GM19023 (cell line): ENCODE results near the gene RNU1-2.
"Not testable (repeated sequence)": the region's sequence is repeated elsewhere in the genome, so short reads cannot be mapped to it uniquely, and the experiment has no call there.

Experiments
- ATAC-seq: cut with Tn5 transposase; IDR thresholded peaks from one replicate; pipeline ENCODE4 v1.9.1; 2021; ENCODE audit warnings: mild to moderate bottlenecking, moderate library complexity; ENCODE audit not compliant: unreplicated experiment

RNU1-2 gene

DNA sequence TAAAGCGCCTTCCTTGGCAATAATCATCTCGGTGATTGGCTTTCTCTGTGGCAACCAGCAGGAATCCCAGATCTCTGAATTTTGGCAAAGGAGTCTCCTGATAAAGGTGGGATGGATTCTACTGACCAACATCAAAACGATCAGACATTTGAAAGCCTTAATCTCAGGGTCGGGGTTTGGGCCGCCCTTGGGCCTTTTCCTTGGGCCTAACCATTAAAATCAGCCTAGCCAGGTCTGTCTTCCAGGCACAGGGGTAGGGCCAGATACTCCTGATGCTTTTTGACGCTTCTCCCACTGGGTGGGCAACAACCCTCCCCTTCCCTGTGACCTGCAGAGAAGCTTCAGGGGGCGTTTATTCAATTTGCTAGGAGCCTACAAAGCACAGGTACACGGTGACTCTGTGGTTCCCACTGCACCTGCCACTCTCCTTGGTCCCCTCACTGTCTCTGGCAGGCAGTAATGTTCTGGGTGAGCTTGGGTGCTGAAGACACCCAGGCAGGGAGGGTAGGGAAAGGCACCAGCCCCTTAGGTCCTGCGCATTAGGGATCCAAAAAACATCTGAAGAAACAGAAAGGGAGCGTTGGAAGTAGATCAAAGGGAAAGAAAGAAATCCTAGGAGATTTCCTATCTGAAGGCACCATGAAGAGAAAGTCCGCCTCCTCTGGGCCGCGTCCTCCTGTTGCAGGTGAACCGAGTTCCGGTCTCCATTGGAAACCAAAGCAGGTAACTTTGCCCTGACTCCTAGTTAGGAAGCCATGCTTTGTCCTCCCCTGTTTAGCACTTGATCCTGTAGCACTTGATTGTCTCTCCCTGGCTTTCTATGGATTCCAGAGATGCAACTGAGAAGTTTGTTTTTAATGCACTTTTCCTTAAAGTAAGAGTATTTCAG, 12.3 kb downstream of the RNU1-2 start:
- no peak for ATAC-seq

GRCh38 chr1:16911851-16912721, 16.3 kb downstream of the RNU1-2 start:
- ATAC-seq = not testable (repeated sequence)

GRCh38 chr1:16912742-16913141, 17.0 kb downstream of the RNU1-2 start:
- not testable (repeated sequence) for ATAC-seq

DNA sequence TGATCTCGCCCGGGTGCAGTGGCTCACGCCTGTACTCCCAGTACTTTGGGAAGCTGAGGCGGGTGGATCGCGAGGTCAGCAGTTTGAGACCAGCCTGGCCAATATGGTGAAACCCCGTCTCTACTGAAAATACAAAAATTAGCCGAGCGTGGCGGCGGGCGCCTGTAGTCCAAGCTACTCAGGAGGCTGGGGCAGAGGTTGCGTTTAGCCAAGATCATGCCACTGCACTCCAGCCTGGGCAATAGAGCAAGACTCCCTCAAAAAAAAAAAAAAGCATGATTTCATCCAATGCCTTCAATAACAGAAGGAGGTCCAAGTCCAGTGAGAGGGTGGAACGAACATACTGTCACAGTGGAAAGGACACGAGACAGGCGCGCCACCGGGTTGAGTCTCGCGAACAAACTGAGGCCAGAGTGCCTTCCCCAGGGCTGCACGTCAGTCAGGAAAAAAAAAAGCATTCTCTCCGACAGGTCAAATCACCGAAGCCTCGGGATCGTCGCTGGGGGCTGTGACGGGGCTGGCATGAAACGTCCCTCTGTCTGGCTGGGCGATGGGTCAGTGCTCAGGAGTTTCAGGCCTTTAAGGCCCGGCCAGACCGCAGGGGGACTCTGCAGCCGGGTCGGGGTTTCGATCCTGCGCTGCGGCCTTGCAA, 17.5 kb downstream of the RNU1-2 start:
- no peak for ATAC-seq

DNA sequence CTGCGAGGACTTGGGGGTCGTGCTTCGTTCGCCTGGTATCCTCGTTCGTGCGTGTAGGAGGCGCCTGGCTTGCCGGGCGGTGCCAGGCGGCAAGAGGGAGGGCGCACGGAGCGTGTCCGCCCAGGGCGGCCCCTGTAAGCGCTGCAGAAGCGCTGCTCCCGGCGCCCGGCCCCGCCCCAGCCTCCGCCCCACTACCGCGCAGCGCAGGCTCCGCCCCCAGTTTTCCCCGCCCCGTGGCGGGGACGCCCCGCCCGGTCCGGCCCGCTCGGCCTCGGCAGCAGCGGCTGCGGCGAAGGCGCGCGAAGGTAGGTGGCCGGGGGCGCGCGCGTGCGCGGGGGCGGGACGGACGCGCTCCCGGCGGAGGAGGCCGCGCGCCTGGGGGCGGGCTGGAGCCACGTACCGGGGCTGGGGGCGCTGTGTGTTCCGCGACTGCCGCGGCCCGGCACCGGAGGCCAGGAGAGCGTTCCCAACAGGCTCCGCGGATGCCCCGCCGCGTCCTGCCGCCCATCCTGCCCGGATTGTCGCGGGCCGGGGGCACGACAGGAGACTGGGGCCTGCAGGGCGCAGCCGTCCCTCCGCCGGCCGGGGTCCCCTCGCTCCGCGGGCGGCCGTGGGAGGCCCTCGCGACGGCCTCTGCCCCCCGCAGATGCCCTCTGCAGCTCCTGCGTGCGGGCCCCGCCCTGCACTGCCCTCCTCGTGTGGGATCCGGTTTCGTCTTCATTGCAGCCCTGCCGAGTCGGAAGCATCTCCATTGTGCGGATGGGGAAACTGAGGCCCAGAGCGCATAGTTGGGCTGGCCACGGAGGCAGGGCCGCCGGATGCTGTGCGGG, 18.3 kb downstream of the RNU1-2 start:
- peak; percentile 79 for ATAC-seq

DNA sequence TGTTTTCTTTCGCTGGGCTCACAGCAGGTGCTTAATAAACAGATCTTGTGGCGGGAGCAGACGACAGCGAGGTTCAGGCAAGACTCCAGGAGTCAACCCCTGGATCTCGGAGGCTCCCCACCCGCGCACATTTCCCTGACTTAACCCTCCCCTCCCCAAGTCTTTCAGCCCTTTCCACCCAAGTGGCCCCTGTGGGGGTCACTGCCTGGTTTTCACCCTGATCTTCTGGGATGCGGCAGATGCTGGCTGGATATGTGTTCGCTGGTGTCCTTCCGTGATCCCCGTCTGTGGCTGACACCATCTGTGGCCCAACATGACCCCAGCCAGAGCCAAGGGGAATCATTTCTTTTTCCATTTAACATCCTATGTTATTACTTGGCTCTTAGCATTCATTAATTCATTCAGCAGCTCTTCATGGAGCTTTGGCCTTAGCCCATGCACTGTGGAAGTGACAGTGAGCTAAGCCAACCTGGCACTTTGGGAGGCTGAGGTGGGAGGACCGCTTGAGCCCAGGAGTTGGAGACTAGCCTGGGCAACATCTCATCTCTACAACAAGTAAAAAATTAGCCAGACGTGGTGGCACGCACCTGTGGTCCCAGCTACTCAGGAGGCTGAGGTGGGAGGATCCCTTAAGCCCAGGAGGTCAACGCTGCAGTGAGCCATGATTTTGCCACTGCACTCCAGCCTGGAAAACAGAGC, 19.3 kb downstream of the RNU1-2 start:
- ATAC-seq = not testable (repeated sequence)

GRCh38 chr1:16915627-16915973, 19.8 kb downstream of the RNU1-2 start:
- no peak for ATAC-seq

GRCh38 chr1:16916036-16916880, 20.5 kb downstream of the RNU1-2 start:
- not testable (repeated sequence) for ATAC-seq

DNA sequence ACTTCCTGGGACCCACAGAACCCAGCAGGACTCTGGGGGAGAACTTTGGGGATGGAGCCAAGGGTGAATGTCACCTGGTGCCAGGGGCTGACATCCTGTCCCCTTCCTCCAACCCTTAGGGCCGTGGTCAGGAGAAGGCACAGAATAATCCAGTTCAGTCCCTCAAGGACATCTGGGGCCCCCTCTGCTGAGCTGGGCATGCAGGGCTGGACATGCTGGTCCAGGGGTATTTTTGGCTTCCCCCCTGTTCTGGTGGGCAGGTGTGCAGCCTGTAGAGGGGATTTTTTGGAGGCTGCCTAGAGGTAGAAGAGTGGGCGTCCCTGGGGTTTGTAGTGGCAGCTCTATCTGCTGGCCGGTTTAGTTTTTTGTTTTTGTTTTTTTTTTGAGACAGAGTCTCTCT, 22.6 kb downstream of the RNU1-2 start:
- ATAC-seq = no peak

- not testable (repeated sequence) for ATAC-seq
These were observed 23.3 kb downstream of the RNU1-2 start for GRCh38 chr1:16918936-16919665.

DNA sequence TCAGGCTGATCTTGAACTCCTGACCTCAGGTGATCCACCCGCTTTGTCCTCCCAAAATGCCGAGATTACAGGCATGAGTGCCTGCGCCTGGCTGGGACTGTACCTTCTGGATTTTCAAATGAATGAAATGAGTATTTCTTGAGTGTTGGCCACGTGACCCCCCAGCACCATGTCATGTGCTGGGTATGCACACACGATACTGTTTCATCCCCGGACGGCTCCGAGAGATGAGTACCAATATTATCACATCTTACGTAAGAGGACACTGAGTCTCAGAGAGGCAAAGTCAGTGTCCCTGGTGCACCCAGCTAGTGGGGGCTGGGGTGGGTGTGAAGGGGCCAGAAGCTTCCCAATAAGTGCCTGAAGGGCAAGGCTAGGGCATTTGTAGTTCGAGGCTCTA, 25.2 kb downstream of the RNU1-2 start:
- no peak for ATAC-seq

- no peak for ATAC-seq
These were observed 25.8 kb downstream of the RNU1-2 start, which contains the start of gene CROCC for GRCh38 chr1:16921391-16922185. Gene CROCC (plus strand): TSS chr1:16921931. CDS start chr1:16922019, 88 bp downstream.

- ATAC-seq = no peak
These were observed 26.7 kb downstream of the RNU1-2 start for GRCh38 chr1:16922466-16922865.

DNA sequence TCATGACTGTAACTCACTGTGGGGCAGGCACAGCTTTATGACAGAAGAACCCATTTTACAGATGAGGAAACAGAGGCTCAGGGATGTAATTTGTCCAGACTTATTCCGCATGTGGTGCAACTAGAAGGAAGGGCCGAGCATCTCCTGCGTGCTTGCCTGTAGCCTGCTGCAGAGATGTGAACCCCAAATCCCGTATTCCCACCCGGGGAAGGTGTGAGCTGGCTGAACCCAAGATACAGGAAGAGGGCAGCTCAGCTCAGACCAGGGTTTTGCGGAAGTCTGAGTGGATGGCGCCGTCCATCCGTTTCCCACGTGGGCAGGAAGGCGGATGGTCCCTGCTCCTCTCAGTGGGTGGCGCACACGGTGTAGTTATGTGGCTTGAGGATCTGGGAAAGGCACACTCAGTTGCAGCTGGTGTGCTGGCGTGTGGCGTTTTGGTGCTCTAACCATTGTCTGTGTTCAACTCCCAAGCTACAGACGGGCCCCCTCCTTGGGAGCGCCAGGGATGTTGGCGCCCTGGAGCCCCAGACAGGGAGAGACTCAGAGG, 27.2 kb downstream of the RNU1-2 start:
- no peak for ATAC-seq

DNA sequence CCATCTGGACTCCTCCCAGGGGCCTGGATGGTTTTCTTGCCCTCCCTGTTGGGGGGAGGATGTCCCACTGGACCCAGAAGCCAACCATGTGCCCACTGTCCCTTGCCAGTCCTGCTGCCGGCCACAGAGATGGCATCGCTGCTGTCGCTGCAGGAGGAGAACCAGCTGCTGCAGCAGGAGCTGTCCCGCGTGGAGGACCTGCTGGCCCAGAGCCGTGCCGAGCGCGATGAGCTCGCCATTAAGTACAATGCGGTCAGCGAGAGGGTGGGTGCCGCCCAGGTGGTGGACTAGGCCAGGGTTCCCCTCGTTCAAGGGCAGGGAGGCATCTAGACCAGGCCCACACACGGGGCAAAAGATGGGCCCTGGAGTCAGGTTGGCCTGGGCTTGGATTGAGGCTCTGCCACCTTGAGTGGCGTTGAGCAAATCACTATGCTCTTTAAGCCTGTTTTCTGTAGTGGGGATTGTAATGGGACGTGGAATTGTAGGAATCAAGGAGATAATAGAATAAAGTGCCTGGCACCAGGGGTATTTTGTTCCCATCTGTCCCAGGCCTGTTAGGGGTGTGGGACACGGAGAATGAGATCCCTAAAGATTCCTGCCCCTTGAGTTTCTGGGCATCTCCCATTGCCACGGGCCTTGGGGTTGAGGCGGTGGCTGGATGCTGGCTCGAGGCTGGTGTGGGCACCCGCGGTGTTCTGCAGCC, 28.6 kb downstream of the RNU1-2 start:
- no peak for ATAC-seq

GRCh38 chr1:16924919-16925477, 29.2 kb downstream of the RNU1-2 start:
- ATAC-seq = no peak
